ENCODE measurements around the gene F2RL3. TPM values are rescaled to one million over a fixed set of nuclear protein-coding genes. Genes with fewer than 3 reads are reported as not detected.

Gene F2RL3
- total and polyA plus RNA-seq, 2 of the 8 experiments (the other 6 are each of a cell fraction or from before 2014, with no cell fraction given): not detected

DNA sequence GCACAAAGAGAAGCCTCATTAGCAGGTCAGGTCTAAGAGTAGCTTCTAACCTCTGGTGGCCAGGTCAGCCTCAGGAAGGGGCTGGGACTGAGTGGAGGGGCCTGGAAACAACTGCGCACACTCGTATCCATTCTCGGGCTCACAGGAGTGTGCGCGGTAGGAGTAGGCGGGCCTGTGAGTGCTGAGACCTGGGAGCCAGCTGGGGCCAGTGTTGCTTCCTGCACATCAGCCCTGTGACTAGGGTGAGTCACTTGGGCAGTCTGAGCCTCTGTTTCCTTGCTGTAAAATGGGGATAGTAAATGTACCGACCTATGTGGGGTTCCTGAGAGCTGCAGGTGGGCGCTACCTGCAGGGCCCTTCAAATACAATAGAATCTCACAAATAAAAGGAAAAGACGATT is 32.7 kb upstream of the F2RL3 start (continued):
- TF ChIP-seq, protein P1, sequence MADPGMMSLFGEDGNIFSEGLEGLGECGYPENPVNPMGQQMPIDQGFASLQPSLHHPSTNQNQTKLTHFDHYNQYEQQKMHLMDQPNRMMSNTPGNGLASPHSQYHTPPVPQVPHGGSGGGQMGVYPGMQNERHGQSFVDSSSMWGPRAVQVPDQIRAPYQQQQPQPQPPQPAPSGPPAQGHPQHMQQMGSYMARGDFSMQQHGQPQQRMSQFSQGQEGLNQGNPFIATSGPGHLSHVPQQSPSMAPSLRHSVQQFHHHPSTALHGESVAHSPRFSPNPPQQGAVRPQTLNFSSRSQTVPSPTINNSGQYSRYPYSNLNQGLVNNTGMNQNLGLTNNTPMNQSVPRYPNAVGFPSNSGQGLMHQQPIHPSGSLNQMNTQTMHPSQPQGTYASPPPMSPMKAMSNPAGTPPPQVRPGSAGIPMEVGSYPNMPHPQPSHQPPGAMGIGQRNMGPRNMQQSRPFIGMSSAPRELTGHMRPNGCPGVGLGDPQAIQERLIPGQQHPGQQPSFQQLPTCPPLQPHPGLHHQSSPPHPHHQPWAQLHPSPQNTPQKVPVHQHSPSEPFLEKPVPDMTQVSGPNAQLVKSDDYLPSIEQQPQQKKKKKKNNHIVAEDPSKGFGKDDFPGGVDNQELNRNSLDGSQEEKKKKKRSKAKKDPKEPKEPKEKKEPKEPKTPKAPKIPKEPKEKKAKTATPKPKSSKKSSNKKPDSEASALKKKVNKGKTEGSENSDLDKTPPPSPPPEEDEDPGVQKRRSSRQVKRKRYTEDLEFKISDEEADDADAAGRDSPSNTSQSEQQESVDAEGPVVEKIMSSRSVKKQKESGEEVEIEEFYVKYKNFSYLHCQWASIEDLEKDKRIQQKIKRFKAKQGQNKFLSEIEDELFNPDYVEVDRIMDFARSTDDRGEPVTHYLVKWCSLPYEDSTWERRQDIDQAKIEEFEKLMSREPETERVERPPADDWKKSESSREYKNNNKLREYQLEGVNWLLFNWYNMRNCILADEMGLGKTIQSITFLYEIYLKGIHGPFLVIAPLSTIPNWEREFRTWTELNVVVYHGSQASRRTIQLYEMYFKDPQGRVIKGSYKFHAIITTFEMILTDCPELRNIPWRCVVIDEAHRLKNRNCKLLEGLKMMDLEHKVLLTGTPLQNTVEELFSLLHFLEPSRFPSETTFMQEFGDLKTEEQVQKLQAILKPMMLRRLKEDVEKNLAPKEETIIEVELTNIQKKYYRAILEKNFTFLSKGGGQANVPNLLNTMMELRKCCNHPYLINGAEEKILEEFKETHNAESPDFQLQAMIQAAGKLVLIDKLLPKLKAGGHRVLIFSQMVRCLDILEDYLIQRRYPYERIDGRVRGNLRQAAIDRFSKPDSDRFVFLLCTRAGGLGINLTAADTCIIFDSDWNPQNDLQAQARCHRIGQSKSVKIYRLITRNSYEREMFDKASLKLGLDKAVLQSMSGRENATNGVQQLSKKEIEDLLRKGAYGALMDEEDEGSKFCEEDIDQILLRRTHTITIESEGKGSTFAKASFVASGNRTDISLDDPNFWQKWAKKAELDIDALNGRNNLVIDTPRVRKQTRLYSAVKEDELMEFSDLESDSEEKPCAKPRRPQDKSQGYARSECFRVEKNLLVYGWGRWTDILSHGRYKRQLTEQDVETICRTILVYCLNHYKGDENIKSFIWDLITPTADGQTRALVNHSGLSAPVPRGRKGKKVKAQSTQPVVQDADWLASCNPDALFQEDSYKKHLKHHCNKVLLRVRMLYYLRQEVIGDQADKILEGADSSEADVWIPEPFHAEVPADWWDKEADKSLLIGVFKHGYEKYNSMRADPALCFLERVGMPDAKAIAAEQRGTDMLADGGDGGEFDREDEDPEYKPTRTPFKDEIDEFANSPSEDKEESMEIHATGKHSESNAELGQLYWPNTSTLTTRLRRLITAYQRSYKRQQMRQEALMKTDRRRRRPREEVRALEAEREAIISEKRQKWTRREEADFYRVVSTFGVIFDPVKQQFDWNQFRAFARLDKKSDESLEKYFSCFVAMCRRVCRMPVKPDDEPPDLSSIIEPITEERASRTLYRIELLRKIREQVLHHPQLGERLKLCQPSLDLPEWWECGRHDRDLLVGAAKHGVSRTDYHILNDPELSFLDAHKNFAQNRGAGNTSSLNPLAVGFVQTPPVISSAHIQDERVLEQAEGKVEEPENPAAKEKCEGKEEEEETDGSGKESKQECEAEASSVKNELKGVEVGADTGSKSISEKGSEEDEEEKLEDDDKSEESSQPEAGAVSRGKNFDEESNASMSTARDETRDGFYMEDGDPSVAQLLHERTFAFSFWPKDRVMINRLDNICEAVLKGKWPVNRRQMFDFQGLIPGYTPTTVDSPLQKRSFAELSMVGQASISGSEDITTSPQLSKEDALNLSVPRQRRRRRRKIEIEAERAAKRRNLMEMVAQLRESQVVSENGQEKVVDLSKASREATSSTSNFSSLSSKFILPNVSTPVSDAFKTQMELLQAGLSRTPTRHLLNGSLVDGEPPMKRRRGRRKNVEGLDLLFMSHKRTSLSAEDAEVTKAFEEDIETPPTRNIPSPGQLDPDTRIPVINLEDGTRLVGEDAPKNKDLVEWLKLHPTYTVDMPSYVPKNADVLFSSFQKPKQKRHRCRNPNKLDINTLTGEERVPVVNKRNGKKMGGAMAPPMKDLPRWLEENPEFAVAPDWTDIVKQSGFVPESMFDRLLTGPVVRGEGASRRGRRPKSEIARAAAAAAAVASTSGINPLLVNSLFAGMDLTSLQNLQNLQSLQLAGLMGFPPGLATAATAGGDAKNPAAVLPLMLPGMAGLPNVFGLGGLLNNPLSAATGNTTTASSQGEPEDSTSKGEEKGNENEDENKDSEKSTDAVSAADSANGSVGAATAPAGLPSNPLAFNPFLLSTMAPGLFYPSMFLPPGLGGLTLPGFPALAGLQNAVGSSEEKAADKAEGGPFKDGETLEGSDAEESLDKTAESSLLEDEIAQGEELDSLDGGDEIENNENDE (IDR thresholded peaks at IDR 0.05; ENCODE audit: insufficient replicate concordance, low read length): no peak
- no peak for TF ChIP-seq SRF (IDR thresholded peaks at IDR 0.05; ENCODE audit: low read depth, low read length)
- TF ChIP-seq CBX5 (IDR thresholded peaks at IDR 0.05; ENCODE audit: low read depth, low read length): no peak
- TF ChIP-seq FOSL1 (IDR thresholded peaks at IDR 0.05; ENCODE audit: insufficient read depth, low read depth, low read length): no peak

Measured in H1 (cell line).